ENCODE results near the gene EFNA3.

EFNA3 gene

DNA sequence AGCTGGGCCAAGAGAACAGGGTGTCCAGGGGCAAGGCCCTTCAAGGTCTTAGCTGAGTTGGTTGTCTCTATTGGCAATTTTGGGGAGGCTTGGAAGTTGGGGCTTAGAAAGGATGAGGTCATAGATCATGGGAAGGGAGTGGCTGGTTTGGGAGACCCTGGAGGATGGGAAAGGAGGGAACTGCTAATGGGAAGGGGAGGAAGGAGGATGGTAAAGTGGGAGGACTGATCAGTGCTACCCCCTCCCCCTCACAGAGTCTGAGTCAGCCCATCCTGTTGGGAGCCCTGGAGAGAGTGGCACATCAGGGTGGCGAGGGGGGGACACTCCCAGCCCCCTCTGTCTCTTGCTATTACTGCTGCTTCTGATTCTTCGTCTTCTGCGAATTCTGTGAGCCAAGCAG is 10.0 kb upstream of the EFNA3 start:
- no peak for DNase-seq (ENCODE audit: low read depth)

GRCh38 chr1:155069551-155070157 is 9.0 kb upstream of the EFNA3 start:
- no peak for DNase-seq (ENCODE audit: low read depth)

DNA sequence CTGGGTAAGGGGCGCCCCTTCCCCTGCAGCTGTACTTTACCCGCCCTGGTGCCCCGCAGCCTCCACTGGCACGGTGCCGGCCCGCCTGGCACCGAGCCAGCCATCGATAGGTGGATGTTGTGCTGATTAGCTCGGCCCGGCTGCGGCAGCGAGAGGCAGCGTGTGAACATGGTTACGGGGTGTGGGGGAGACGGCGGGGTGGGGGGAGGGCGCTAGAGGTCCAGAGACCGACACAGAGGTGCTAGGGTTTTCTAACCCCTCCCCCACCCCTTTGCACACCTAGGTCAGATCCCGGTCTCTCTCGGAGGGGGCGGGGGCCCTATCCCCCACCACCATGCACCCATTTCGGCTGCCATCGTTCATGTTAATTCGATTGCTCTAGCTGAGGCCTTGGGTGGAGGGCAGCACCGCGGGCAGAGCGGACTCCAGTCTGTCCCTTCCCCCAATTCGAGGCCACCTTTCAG is 8.4 kb upstream of the EFNA3 start:
- DNase-seq (ENCODE audit: low read depth) = no peak

DNA sequence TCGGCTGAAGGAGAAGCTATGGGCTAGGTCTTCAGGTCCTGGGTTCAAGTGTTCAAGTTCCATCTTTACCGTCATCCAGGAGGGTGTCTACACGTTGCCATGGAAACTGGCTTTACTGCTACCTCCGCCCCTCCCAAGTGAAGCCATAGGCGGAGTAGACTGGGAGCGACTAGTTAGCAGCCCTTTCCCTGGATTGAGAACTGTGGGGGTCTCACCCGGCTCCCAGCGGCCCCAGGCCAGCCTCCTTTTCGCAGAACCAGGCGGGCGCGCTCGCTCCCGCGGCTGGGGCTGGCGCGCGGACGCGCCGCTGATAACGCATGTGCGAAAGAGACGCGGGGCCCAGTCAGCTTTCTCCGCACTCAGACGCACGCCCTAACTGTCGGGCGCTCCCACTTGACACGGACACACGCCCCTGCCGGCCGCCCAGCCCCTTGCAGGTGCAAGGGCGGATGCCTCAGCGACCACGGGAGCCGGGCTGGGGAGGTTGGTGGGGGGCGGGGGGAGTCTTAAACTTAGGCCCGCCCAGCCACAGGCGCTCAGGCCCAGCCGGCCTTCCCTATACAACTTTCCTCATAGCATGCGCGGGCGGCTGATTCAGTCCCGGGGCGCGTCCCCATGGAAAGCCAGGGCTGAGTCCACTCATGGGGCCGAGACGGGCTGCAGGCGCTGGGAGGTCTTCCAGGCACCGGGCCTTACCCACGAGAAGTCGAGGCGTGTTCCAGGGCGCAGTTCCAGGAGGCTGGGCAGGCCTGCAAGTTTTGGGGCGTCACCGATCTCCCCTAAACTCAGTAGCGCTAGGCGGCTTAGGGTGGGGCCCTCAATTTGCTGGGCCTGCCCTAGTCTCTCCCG is 7.7 kb upstream of the EFNA3 start:
- no peak for DNase-seq (ENCODE audit: low read depth)

GRCh38 chr1:155071701-155072100 is 6.9 kb upstream of the EFNA3 start:
- DNase-seq (ENCODE audit: low read depth) = no peak

GRCh38 chr1:155072531-155073289 is 5.9 kb upstream of the EFNA3 start:
- no peak for DNase-seq (ENCODE audit: low read depth)

DNA sequence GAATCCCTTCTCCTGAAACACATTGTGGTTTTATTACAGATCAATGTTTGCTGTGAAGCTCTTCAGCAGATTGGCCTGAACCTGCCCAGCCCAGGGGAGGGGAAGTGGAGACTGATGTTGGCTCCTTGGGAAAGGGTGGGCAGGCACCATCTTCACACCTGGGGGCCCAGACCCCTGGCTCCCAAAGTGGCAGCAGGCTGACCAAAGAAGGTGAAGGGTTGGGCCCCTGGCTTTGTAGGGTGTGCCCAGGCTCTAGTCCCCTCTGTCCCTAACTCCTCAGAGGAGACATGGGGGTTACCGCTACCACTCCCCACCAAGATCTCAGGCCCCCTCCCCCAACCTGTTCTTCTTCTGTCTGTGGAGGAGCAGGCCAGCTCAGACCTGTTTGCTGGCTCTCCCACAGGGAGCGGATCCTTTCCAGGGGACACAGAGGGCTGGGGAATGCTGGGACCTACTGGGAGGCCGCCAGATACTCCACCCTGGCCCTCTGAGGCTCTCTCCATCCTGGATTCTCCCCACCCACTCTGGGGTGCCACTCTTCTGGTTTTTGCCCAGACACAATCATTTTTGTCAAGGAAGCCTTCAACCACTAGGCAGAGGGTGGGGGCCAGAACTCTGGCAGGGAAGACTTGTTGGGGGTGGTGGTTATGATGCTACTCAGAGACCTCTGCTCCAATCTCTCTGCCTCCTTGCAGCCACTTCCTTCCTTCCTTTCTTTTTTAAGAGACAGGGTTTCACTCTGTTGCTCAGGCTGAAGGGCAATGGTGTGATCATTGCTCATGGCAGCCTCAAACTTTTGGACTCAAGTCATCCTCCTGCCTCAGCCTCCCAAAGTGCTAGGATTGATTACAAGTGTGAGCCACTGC is 5.0 kb upstream of the EFNA3 start:
- DNase-seq (ENCODE audit: low read depth) = no peak

- no peak for DNase-seq (ENCODE audit: low read depth)
These were observed 3.1 kb upstream of the EFNA3 start for GRCh38 chr1:155075535-155075934.

DNA sequence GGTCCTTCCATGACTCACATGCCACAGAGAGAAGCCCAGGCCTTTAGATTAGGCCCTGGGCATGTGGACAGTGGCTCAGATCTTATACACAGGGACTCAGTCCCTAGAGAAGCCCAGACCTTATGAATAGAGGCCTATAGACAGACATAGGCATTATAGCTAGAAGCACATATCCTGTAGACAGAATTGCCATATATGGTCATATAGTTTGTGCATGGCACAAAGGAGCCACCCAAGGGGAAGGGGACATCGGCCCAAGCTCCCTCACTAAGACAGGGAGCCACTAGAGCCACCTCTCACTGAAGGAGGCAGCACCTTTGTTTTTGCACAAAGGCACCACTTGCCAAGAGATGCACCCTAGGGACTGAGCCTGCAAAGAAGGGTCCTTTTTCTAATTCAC is 2.3 kb upstream of the EFNA3 start:
- no peak for DNase-seq (ENCODE audit: low read depth)

DNA sequence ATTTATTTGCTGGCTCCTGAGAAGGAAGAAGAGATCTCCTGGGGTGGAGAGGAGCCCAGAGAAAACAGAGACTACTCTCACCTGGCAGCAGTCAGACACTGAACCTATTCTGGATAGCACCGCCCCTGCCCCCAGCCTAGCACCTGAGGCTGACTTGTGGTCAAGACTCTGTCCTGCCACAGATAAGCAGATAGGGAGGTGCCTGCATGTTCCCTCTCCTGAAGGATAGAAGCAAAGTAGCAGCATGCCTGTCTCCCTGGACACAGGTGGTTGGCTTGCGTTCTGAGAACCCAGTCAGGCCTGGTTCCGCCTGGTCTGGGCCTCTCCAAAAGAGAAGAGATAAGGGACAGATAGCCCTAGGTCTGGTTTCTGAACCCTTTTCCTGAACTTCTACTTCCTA is 1.3 kb upstream of the EFNA3 start:
- DNase-seq (ENCODE audit: low read depth) = no peak

DNA sequence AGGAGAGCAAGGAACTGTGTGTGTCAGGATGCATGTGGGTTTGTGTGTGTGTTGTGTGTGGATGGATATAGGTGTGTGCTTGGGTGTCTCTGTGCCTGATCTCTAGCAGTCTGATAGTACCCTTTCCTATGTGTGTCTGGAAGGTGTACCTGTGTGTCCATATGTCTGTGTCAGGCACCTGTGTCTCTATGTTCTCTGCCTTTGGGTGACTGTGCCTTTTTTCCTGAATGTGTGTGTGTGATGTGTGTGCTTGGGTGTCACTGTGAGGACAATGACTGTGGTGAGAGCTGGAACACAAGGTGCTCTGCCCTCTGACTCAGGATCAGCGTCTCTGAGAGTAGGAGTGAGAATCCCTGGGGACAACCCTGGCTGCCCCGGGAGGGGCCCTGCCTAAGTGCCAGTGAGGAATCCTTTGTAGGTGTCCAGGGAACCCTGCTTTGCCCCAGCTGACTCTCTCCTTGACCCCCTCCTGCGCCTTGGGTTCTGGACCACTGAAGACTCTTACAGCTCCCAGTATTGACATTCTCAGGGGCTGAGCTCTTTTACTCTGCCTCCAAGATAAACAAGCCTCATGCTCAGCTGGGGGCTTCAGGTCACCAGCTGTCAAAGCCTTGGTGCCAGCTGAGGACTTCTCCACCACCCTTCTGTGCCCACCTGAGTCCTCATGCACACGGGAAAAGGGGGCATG is 735 bp upstream of the EFNA3 start:
- DNase-seq (ENCODE audit: low read depth) = no peak

- no peak for DNase-seq (ENCODE audit: low read depth)
These were observed 511 bp downstream of the EFNA3 start for GRCh38 chr1:155079210-155079486.

- DNase-seq (ENCODE audit: low read depth) = no peak
These were observed 1.1 kb downstream of the EFNA3 start for GRCh38 chr1:155079487-155080311.

DNA sequence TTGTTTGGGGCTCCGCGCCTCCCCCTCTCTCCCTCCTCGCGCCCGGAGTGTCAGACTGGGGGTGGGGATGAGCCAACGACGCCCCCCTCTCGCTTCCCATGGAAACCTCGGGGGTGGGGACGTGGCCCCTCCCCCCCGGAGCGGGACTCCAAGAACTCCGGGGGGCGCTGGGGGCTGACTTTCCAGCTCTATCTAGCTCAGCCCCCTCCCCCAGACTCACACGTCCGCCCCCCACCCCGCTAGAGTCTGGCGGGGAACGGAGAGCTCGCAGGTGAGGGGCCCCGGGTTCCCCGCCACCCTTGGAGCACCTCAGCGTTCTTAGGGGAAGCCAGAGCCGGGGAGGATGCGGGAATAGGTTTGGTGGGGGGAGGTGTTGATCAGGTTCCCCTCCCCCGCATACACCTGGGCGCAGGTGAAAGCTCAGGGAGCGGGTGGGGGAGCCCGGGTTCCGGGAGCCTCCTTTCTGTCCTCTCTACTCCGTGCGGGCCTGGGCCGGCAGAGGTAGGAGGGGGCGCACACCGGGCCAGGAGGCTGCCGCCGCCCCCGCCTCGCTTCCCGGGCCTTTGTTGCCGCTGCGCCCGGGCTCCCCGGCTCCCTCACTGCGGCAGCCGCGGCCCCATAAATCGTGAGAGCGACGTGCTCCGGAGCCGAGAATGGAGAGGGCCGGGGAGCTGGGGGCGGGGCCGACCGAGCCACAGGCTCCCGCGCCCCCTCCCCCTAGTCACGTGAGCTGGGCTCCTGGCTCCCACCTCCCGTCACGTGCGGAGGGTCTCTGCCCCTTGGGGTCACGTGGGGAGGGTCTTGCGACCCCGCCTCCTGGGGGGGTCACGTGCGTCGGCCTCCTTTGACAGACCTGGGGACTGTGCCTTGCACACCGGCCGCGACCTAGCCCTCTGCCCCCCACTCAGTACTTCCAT is 1.9 kb downstream of the EFNA3 start:
- DNase-seq (ENCODE audit: low read depth) = no peak

- DNase-seq (ENCODE audit: low read depth) = no peak
These were observed 3.0 kb downstream of the EFNA3 start for GRCh38 chr1:155081472-155082300.

GRCh38 chr1:155082301-155083051 is 3.8 kb downstream of the EFNA3 start:
- DNase-seq (ENCODE audit: low read depth) = no peak

DNA sequence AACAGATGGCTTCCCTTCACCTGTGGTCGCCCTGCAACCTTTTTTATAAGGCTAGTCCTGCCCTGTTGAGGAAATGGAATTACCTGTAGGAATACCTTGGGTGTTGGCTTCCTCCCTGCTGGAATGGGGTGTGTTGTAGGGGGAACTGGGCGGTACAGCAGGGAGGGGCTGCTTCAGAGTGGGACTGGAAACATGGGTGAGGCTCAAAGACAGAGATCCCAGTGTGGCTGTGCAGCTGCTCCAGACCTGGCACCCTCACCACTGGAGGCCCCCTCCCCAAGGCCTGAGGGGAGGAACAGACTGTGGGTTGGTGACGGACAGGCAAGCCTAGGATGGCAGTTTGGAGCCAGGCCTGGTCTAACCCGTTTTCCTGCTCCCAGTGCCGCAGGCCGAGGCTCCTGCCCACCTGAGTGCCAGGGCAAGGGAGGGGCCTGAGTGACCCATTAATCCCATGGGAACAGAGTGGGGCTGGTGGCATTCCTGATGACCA is 4.5 kb downstream of the EFNA3 start:
- no peak for DNase-seq (ENCODE audit: low read depth)

Measured in HS-27A (cell line).